HUES6 (cell line): ENCODE measurements around the gene EFCAB12.
"Not testable (repeated sequence)": the region's sequence is repeated elsewhere in the genome, so short reads cannot be mapped to it uniquely, and the experiment has no call there.

ENCODE experiments used
- H3K27ac ChIP-seq: 2 replicates; pipeline ENCODE4 v1.7.0; 2013; ENCODE audit warnings: low read depth, mild to moderate bottlenecking, low read length, inconsistent platforms
- H3K27me3 ChIP-seq: 2 replicates; pipeline ENCODE4 v1.6.1; 2013; ENCODE audit warnings: low read length; ENCODE audit not compliant: control insufficient read depth, insufficient read depth
- H3K36me3 ChIP-seq: 2 replicates; pipeline ENCODE4 v1.6.1; 2013; ENCODE audit warnings: low read length; ENCODE audit not compliant: control insufficient read depth, insufficient read depth
- H3K4me1 ChIP-seq: 2 replicates; pipeline ENCODE4 v1.6.1; 2013; ENCODE audit warnings: low read length; ENCODE audit not compliant: control insufficient read depth, insufficient read depth
- H3K4me3 ChIP-seq: 2 replicates; pipeline ENCODE4 v1.5.1; 2013; ENCODE audit warnings: low read depth, low read length
- H3K9ac ChIP-seq: one replicate; pipeline ENCODE4 v1.6.1; 2013; ENCODE audit warnings: mild to moderate bottlenecking, low read length
- H3K9me3 ChIP-seq: 2 replicates; pipeline ENCODE4 v1.6.1; 2013; ENCODE audit warnings: low read depth, low read length; ENCODE audit not compliant: control insufficient read depth, insufficient read depth

The EFCAB12 gene

GRCh38 chr3:129409541-129409940, 18.9 kb downstream of the EFCAB12 start:
- Histone ChIP-seq H3K36me3 (no peaks in the 10 kb centered on the region), H3K4me3 (no peak overlapping the region), H3K27me3 (no peaks in the 10 kb centered on the region), H3K9ac (no peak overlapping the region), H3K27ac (no peak overlapping the region), H3K9me3 (no peaks in the 10 kb centered on the region), H3K4me1 (no peaks in the 10 kb centered on the region; the same call in 1 of the 2 replicates)

GRCh38 chr3:129404610-129405009, 23.8 kb downstream of the EFCAB12 start:
- Histone ChIP-seq H3K9ac (no peak overlapping the region), H3K27ac (no peak overlapping the region), H3K27me3 (no peaks in the 10 kb centered on the region), H3K4me1 (no peaks in the 10 kb centered on the region), H3K36me3 (no peaks in the 10 kb centered on the region), H3K9me3 (no peaks in the 10 kb centered on the region), H3K4me3 (no peak overlapping the region)

GRCh38 chr3:129404130-129404529, 24.3 kb downstream of the EFCAB12 start:
- no peak overlapping the region for H3K4me3 ChIP-seq
- no peak overlapping the region for H3K9ac ChIP-seq
- no peaks in the 10 kb centered on the region for H3K27me3 ChIP-seq
- H3K4me1 ChIP-seq, result no peaks in the 10 kb centered on the region
- no peak overlapping the region for H3K27ac ChIP-seq
- H3K36me3 ChIP-seq, result no peaks in the 10 kb centered on the region
- no peaks in the 10 kb centered on the region for H3K9me3 ChIP-seq

DNA sequence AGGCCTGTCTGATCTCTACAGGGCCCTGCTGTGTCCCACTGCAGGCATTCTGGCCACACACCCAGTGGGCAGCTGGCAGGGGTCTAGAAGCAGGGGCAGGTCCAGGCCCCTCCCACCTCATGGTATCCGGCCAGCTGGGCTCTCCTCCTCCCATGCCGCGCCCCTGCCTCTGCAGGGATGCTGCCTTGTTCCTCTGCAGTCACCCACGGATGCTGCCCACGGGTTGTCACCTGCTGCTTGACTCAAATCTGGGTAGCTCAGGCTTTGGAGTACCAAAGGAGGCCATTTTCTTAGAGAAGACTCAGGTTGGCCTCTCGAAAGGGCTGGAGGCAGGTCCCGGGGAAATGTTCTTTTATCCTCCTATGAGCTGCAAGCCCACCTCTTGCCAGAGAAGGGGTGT, 25.0 kb downstream of the EFCAB12 start:
- H3K4me3 ChIP-seq, result no peak overlapping the region
- H3K27me3 ChIP-seq, result no peaks in the 10 kb centered on the region
- no peak overlapping the region for H3K9ac ChIP-seq

GRCh38 chr3:129402616-129403015, 25.8 kb downstream of the EFCAB12 start:
- Histone ChIP-seq H3K27me3 (no peaks in the 10 kb centered on the region), H3K36me3 (peaks cover under 1% of the 10 kb centered on the region; the same call in 1 of the 2 replicates), H3K4me1 (peaks cover 8% of the 10 kb centered on the region; the same call in 1 of the 2 replicates), H3K27ac (no peak overlapping the region), H3K9me3 (no peaks in the 10 kb centered on the region), H3K4me3 (no peak overlapping the region), H3K9ac (no peak overlapping the region)

More for the DNA sequence above, 25.0 kb downstream of the EFCAB12 start:
- H3K4me1 ChIP-seq, result no peaks in the 10 kb centered on the region
- H3K36me3 ChIP-seq, result no peaks in the 10 kb centered on the region
- no peaks in the 10 kb centered on the region for H3K9me3 ChIP-seq
- H3K27ac ChIP-seq, result no peak overlapping the region

GRCh38 chr3:129402210-129402609, 26.2 kb downstream of the EFCAB12 start:
- H3K9ac ChIP-seq, result no peak overlapping the region
- H3K4me1 ChIP-seq, result peaks cover 12% of the 10 kb centered on the region; the same call in 1 of the 2 replicates
- peaks cover 4% of the 10 kb centered on the region; the same call in 1 of the 2 replicates for H3K36me3 ChIP-seq
- no peaks in the 10 kb centered on the region for H3K9me3 ChIP-seq
- H3K27ac ChIP-seq, result no peak overlapping the region
- no peak overlapping the region for H3K4me3 ChIP-seq
- H3K27me3 ChIP-seq, result no peaks in the 10 kb centered on the region

GRCh38 chr3:129399895-129400357, 28.5 kb downstream of the EFCAB12 start:
- peak overlapping the region; percentile 90 for H3K9ac ChIP-seq
- H3K27ac ChIP-seq, result peak overlapping the region; percentile 96
- H3K36me3 ChIP-seq, result peaks cover 26% of the 10 kb centered on the region
- H3K4me3 ChIP-seq, result peak overlapping the region; percentile 84
- no peaks in the 10 kb centered on the region for H3K9me3 ChIP-seq
- H3K27me3 ChIP-seq, result no peaks in the 10 kb centered on the region
- H3K4me1 ChIP-seq, result peaks cover 12% of the 10 kb centered on the region; the same call in 1 of the 2 replicates

DNA sequence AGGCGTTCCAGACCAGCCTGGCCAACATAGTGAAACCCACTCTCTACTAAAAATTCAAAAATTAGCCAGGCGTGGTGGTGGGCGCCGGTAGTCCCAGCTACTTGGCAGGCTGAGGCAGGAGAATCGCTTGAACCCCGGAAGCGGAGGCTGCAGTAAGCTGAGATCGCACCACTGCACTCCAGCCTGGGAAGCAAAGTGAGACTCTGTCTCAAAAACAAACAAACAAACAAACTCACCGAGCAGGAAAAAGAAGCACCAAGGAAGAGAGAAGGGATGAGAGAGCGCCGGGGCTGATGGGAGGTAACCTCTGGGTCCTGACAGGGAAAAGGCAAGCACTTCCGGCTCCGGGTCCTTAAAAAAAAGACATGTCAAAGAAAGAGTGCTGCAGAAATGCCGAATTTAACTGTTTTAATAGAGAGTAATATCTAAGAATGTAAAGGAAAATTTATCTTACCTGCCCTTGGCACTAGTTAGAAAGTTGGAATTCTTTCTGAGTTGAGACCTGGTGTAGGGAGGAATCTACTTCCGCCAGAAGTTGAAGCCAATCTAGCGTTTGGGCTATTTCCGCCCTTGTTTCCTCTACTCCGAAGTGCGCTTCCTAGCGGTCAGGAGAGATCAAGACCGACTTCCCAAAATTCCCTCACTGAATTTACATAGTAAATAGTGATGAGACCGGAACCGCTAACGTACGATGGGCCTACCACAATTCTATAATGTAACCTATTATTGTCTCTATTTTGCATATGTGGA, 29.1 kb downstream of the EFCAB12 start:
- peak overlapping the region; percentile 84 for H3K4me3 ChIP-seq
- no peaks in the 10 kb centered on the region for H3K27me3 ChIP-seq
- H3K4me1 ChIP-seq, result peaks cover 12% of the 10 kb centered on the region; the same call in 1 of the 2 replicates
- H3K36me3 ChIP-seq, result peaks cover 32% of the 10 kb centered on the region
- peak overlapping the region; percentile 96 for H3K27ac ChIP-seq
- peak overlapping the region; percentile 90 for H3K9ac ChIP-seq
- no peaks in the 10 kb centered on the region for H3K9me3 ChIP-seq

GRCh38 chr3:129398803-129399144, 29.7 kb downstream of the EFCAB12 start:
- Histone ChIP-seq H3K9ac (peak overlapping the region; percentile 90), H3K27ac (peak overlapping the region; percentile 96; the same call in 1 of the 2 replicates), H3K36me3 (peaks cover 32% of the 10 kb centered on the region), H3K4me1 (peaks cover 12% of the 10 kb centered on the region; the same call in 1 of the 2 replicates), H3K4me3 (peak overlapping the region; percentile 84), H3K9me3 (no peaks in the 10 kb centered on the region), H3K27me3 (no peaks in the 10 kb centered on the region)

DNA sequence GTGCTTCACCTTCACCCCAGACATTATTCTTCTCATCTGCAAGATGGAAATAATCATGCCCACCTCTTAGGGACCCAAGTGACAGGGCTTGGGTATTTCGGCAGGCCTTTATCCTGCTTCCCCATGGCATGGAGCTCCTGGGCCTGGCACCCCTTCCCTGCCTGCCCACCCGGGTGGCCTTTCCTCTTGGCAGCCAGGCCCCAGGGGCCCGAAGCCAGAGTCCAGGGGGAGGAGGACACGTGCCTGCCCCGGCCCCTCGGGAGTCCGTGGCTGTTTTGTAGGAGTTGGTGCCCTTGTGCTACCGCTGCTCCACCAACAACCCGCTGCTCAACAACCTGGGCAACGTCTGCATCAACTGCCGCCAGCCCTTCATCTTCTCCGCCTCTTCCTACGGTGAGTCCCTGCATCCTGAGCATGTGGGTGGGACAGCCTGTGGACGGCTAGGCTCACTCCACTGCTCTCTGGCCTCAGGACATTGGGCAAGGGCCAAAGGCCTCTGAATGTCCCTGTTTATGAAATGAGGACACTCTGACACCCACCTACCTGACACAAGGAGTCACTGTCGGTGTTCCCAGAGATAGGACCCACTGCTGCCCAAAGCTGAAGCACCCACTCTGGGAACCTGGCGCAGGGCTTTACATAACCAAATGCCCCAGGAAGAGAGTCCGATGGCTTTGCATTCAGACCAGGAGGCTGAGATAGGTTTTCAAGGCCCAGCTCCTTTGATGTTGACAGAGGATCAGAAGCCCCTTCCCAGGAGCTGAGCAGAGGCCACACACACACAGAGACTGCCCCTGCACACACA, 34.5 kb downstream of the EFCAB12 start:
- H3K4me3 ChIP-seq, H3K27me3 ChIP-seq, H3K27ac ChIP-seq, H3K9ac ChIP-seq, H3K9me3 ChIP-seq: not testable (repeated sequence)
- H3K4me1 ChIP-seq, result peaks cover 21% of the 10 kb centered on the region
- peaks cover 73% of the 10 kb centered on the region for H3K36me3 ChIP-seq

DNA sequence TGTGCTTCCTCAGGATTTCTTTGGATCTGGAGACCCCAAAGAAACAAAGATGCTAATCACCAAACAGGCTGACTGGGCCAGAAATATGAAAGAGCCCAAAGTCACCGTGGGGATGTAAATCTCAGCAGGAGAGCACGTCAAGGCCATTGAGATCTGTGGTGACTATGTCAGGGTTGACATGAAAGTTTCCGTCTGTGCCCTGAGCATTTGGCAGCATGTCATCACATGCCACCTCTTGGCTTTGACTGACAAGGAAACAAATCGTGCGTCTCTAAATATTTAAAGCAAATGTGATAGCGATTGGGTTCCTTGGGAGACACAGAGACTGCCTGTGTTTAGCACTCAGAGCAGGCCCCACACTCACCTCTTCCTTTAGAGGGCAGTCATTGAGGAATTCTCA, 35.2 kb downstream of the EFCAB12 start:
- H3K4me1 ChIP-seq, result peaks cover 25% of the 10 kb centered on the region
- no peaks in the 10 kb centered on the region for H3K27me3 ChIP-seq
- H3K9me3 ChIP-seq, result no peaks in the 10 kb centered on the region
- H3K4me3 ChIP-seq, result no peak overlapping the region
- no peak overlapping the region for H3K27ac ChIP-seq
- no peak overlapping the region for H3K9ac ChIP-seq
- peaks cover 75% of the 10 kb centered on the region for H3K36me3 ChIP-seq
